Endothelial cell of umbilical vein (primary cell): Measurements from ENCODE around the gene PRAC2.

Experiments used
- POLR2A ChIP-seq: IDR thresholded peaks from 2 replicates; pipeline ENCODE4 v1.6.1; 2012; ENCODE audit warnings: low read depth, mild to moderate bottlenecking, control low read depth, low read length
- TF ChIP-seq, protein P1 (sequence below), 2 donors: IDR thresholded peaks; 1 replicate in 1 of 2; 2 replicates in 1 of 2; pipeline ENCODE4 v1.5.1; 2011; ENCODE audit warnings: low read length in 2 of 2, mild to moderate bottlenecking in 2 of 2, moderate library complexity in 2 of 2, control low read depth in 1 of 2, inconsistent platforms in 1 of 2, low read depth in 1 of 2; ENCODE audit not compliant: insufficient read depth in 1 of 2; ENCODE audit errors: extremely low read depth in 1 of 2

DNA sequence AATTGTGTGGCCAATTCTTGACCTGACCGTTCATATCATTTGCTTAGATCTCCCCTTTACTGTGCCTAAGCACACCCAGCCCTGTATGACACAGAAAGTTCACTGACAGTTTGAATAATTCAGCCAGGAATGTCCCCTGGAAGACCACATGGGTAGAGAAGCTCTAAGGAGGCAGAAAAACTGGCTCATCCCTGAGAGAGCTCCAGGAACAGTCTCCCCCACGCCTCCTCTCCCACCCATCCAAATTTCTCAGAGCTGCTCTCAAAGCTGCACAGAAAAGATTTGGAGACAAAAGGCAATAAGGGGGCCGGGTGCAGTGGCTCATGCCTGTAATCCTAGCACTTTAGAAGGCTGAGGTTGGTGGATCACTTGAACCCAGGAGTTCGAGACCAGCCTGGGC, 11.9 kb upstream of the PRAC2 start:
- TF ChIP-seq, protein P1, sequence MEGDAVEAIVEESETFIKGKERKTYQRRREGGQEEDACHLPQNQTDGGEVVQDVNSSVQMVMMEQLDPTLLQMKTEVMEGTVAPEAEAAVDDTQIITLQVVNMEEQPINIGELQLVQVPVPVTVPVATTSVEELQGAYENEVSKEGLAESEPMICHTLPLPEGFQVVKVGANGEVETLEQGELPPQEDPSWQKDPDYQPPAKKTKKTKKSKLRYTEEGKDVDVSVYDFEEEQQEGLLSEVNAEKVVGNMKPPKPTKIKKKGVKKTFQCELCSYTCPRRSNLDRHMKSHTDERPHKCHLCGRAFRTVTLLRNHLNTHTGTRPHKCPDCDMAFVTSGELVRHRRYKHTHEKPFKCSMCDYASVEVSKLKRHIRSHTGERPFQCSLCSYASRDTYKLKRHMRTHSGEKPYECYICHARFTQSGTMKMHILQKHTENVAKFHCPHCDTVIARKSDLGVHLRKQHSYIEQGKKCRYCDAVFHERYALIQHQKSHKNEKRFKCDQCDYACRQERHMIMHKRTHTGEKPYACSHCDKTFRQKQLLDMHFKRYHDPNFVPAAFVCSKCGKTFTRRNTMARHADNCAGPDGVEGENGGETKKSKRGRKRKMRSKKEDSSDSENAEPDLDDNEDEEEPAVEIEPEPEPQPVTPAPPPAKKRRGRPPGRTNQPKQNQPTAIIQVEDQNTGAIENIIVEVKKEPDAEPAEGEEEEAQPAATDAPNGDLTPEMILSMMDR (IDR thresholded peaks at IDR 0.05; ENCODE audit: extremely low read depth in 1 of 2, insufficient read depth in 1 of 2, low read depth in 1 of 2, low read length in 2 of 2), result no peak
- TF ChIP-seq POLR2A, result no peak
